Measurements from ENCODE around the gene ARL3.

Gene ARL3

GRCh38 chr10:102649797-102650654 lies 64.2 kb downstream of the ARL3 start:
- no peak for FAIRE-seq
- no peak for TF ChIP-seq CTCF (IDR thresholded peaks at IDR 0.05; ENCODE audit: insufficient read depth, missing control alignments)
- DNase-seq (ENCODE audit: insufficient read length, low spot score), result no peak

GRCh38 chr10:102648889-102649796 lies 65.1 kb downstream of the ARL3 start:
- DNase-seq (ENCODE audit: insufficient read length, low spot score) (no peak), FAIRE-seq (no peak)
- no peak for TF ChIP-seq CTCF (IDR thresholded peaks at IDR 0.05; ENCODE audit: insufficient read depth, missing control alignments)

GRCh38 chr10:102648269-102648888 lies 65.8 kb downstream of the ARL3 start:
- TF ChIP-seq CTCF (IDR thresholded peaks at IDR 0.05; ENCODE audit: insufficient read depth, missing control alignments), result no peak
- FAIRE-seq, result no peak
- DNase-seq (ENCODE audit: insufficient read length, low spot score), result no peak

- no peak for TF ChIP-seq CTCF (IDR thresholded peaks at IDR 0.05; ENCODE audit: insufficient read depth, missing control alignments)
- FAIRE-seq (no peak), DNase-seq (ENCODE audit: insufficient read length, low spot score) (no peak)
These were observed 66.5 kb downstream of the ARL3 start for GRCh38 chr10:102647443-102648268.

GRCh38 chr10:102646610-102647442 lies 67.4 kb downstream of the ARL3 start:
- no peak for FAIRE-seq
- TF ChIP-seq CTCF (IDR thresholded peaks at IDR 0.05; ENCODE audit: insufficient read depth, missing control alignments), result no peak

More at GRCh38 chr10:102646610-102647442, 67.4 kb downstream of the ARL3 start:
- DNase-seq (ENCODE audit: insufficient read length, low spot score), result no peak
